ENCODE measurements around the gene TLR10.
A peak's percentile ranks its signal among the peaks of the same experiment; 100 is the strongest.

TLR10 gene

DNA sequence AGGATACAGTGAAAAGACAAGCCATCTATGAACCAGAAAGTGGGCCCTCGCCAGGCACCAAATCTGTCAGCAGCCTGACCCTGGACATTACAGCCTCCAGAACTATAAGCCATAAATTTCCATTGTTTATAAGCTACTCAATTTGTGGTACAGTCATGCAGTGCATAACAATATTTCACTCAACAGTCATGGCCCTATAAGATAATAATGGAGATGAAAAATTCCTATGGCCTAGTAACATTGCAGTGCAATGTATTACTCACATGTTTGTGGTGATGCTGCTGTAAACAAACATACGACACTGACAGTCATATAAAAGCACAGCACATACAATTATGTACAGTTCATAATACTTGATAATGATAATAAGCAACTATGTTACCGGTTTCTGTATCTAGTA, 38.9 kb upstream of the TLR10 start:
- TF ChIP-seq, protein P1, sequence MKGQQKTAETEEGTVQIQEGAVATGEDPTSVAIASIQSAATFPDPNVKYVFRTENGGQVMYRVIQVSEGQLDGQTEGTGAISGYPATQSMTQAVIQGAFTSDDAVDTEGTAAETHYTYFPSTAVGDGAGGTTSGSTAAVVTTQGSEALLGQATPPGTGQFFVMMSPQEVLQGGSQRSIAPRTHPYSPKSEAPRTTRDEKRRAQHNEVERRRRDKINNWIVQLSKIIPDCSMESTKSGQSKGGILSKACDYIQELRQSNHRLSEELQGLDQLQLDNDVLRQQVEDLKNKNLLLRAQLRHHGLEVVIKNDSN (IDR thresholded peaks at IDR 0.05) = no peak
- TF ChIP-seq CREB1 (IDR thresholded peaks at IDR 0.05; ENCODE audit: low read depth) = no peak
- no peak for TF ChIP-seq CEBPB (IDR thresholded peaks at IDR 0.05)
- no peak for TF ChIP-seq TCF12 (IDR thresholded peaks at IDR 0.05; ENCODE audit: low read depth)
- no peak for TF ChIP-seq TEAD4 (IDR thresholded peaks at IDR 0.05)
- TF ChIP-seq TAF1 (IDR thresholded peaks at IDR 0.05; ENCODE audit: low read depth) = no peak
- TF ChIP-seq EGR1 (IDR thresholded peaks at IDR 0.05) = no peak
- TF ChIP-seq FOXM1 (IDR thresholded peaks at IDR 0.05; ENCODE audit: borderline replicate concordance, low read depth) = no peak
- TF ChIP-seq, protein P2, sequence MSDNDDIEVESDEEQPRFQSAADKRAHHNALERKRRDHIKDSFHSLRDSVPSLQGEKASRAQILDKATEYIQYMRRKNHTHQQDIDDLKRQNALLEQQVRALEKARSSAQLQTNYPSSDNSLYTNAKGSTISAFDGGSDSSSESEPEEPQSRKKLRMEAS (IDR thresholded peaks at IDR 0.05) = no peak
- TF ChIP-seq YY1 (IDR thresholded peaks at IDR 0.05; ENCODE audit: low read depth) = no peak
- TF ChIP-seq NFIC (IDR thresholded peaks at IDR 0.05) = no peak
- TF ChIP-seq RAD21 (IDR thresholded peaks at IDR 0.05; ENCODE audit: low read depth) = no peak
- no peak for TF ChIP-seq EP300 (IDR thresholded peaks at IDR 0.05; ENCODE audit: borderline replicate concordance)
- TF ChIP-seq, protein P3, sequence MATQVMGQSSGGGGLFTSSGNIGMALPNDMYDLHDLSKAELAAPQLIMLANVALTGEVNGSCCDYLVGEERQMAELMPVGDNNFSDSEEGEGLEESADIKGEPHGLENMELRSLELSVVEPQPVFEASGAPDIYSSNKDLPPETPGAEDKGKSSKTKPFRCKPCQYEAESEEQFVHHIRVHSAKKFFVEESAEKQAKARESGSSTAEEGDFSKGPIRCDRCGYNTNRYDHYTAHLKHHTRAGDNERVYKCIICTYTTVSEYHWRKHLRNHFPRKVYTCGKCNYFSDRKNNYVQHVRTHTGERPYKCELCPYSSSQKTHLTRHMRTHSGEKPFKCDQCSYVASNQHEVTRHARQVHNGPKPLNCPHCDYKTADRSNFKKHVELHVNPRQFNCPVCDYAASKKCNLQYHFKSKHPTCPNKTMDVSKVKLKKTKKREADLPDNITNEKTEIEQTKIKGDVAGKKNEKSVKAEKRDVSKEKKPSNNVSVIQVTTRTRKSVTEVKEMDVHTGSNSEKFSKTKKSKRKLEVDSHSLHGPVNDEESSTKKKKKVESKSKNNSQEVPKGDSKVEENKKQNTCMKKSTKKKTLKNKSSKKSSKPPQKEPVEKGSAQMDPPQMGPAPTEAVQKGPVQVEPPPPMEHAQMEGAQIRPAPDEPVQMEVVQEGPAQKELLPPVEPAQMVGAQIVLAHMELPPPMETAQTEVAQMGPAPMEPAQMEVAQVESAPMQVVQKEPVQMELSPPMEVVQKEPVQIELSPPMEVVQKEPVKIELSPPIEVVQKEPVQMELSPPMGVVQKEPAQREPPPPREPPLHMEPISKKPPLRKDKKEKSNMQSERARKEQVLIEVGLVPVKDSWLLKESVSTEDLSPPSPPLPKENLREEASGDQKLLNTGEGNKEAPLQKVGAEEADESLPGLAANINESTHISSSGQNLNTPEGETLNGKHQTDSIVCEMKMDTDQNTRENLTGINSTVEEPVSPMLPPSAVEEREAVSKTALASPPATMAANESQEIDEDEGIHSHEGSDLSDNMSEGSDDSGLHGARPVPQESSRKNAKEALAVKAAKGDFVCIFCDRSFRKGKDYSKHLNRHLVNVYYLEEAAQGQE (IDR thresholded peaks at IDR 0.05; ENCODE audit: low read depth) = no peak
- TF ChIP-seq ZBTB7A (IDR thresholded peaks at IDR 0.05; ENCODE audit: low read depth) = no peak

DNA sequence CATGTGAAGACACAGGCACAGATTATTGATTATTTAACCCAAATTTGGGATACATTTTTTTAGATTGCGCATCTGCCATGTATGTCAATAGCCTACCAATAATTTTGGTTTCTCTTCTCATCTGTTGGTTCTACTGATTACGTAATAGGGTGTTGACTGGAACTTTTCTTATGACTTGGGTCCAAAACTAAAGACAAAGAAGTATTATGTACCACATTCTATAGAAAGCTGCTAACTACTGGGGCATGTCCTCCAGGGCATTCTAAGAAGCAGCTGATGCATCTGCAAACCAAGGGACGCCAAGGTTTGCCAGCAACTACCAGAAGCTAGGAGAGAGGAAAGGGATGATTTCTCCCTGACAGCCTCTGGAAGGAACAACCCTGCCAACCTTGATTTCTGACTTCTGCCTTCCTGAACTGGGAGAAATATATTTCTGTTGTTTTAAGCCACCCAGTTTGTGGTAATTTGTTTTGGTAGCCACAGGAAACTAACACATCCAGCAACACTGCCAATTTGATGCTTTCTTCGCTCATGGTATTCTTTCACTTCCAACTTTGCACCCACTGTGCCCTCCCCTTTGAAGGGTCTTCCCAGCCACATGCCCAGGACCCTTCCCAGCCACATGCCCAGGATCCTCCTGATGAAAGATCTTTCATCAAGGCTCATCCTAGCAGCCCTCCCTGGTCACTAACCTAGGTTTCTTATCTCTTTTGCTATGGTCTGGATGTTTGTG, 37.7 kb upstream of the TLR10 start:
- TF ChIP-seq RAD21 (IDR thresholded peaks at IDR 0.05; ENCODE audit: low read depth) = no peak
- no peak for TF ChIP-seq CREB1 (IDR thresholded peaks at IDR 0.05; ENCODE audit: low read depth)
- TF ChIP-seq, protein P1 (IDR thresholded peaks at IDR 0.05) = no peak
- TF ChIP-seq, protein P3 (IDR thresholded peaks at IDR 0.05; ENCODE audit: low read depth) = no peak
- peak; percentile 66; the same call in 1 of the 2 replicates for TF ChIP-seq CEBPB (IDR thresholded peaks at IDR 0.05)
- no peak for TF ChIP-seq TAF1 (IDR thresholded peaks at IDR 0.05; ENCODE audit: low read depth)
- 0 out of 2 replicates have a peak, but pooled peaks have one; percentile 16 for TF ChIP-seq TCF12 (IDR thresholded peaks at IDR 0.05; ENCODE audit: low read depth)
- TF ChIP-seq FOXM1 (IDR thresholded peaks at IDR 0.05; ENCODE audit: borderline replicate concordance, low read depth) = no peak
- no peak for TF ChIP-seq ZBTB7A (IDR thresholded peaks at IDR 0.05; ENCODE audit: low read depth)
- TF ChIP-seq YY1 (IDR thresholded peaks at IDR 0.05; ENCODE audit: low read depth) = no peak
- TF ChIP-seq TEAD4 (IDR thresholded peaks at IDR 0.05) = 0 out of 2 replicates have a peak, but pooled peaks have one; percentile 23
- no peak for TF ChIP-seq EP300 (IDR thresholded peaks at IDR 0.05; ENCODE audit: borderline replicate concordance)
- no peak for TF ChIP-seq EGR1 (IDR thresholded peaks at IDR 0.05)
- peak; percentile 35; the same call in 1 of the 2 replicates for TF ChIP-seq NFIC (IDR thresholded peaks at IDR 0.05)

DNA sequence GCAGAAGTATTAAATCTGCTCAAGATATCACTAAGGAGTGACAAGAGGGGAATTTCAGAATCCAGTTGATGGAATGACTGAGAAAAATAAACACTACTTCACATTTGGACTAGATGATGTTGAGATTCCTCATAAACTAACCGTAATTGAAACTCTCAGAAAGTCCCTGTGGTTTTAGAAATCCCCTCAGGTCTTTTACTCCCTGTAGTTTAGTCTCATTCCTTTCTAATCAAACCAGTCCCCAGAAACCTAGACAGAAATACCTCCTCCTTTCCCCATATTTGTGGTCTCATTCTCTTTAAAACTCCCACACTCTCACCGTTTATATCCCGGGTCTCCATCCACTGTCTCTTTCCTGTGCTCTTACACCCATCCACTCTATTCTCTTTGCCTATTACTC, 36.8 kb upstream of the TLR10 start:
- TF ChIP-seq CREB1 (IDR thresholded peaks at IDR 0.05; ENCODE audit: low read depth) (no peak), EP300 (IDR thresholded peaks at IDR 0.05; ENCODE audit: borderline replicate concordance) (no peak), CEBPB (IDR thresholded peaks at IDR 0.05) (no peak), EGR1 (IDR thresholded peaks at IDR 0.05) (no peak), NFIC (IDR thresholded peaks at IDR 0.05) (no peak), RAD21 (IDR thresholded peaks at IDR 0.05; ENCODE audit: low read depth) (no peak), FOXM1 (IDR thresholded peaks at IDR 0.05; ENCODE audit: borderline replicate concordance, low read depth) (no peak), TAF1 (IDR thresholded peaks at IDR 0.05; ENCODE audit: low read depth) (no peak), TEAD4 (IDR thresholded peaks at IDR 0.05) (no peak), YY1 (IDR thresholded peaks at IDR 0.05; ENCODE audit: low read depth) (no peak), ZBTB7A (IDR thresholded peaks at IDR 0.05; ENCODE audit: low read depth) (no peak), TCF12 (IDR thresholded peaks at IDR 0.05; ENCODE audit: low read depth) (no peak)
- TF ChIP-seq, protein P2 (IDR thresholded peaks at IDR 0.05) = no peak
- TF ChIP-seq, protein P1 (IDR thresholded peaks at IDR 0.05) = no peak
- TF ChIP-seq, protein P3 (IDR thresholded peaks at IDR 0.05; ENCODE audit: low read depth) = no peak

All from Ishikawa (cell line).